Epidermal melanocyte (primary cell): ENCODE data around the gene PCIF1.
"Not testable (repeated sequence)": the region's sequence is repeated elsewhere in the genome, so short reads cannot be mapped to it uniquely, and the experiment has no call there.

ENCODE experiments used
- DNase-seq: peaks from one replicate; pipeline ENCODE4 v3.0.0; 2011; ENCODE audit warnings: low spot score; ENCODE audit not compliant: insufficient read length

The PCIF1 gene

GRCh38 chr20:45934586-45935415, at the start of gene PCIF1:
Gene PCIF1 (plus strand): TSS chr20:45934683. CDS start chr20:45939000, 4,317 bp downstream.
- peak; percentile 100 for DNase-seq

GRCh38 chr20:45886590-45887345, 47.7 kb upstream of the PCIF1 start:
- DNase-seq = no peak

- no peak for DNase-seq
Observed at GRCh38 chr20:45887346-45887715, 47.2 kb upstream of the PCIF1 start, which contains the start of gene SPATA25. Gene SPATA25 (minus strand): TSS chr20:45887622. CDS start chr20:45887590, 32 bp downstream.

GRCh38 chr20:45888681-45889080, 45.8 kb upstream of the PCIF1 start:
- DNase-seq = no peak

- peak; percentile 77 for DNase-seq
Observed at GRCh38 chr20:45890077-45890984, 44.2 kb upstream of the PCIF1 start.

GRCh38 chr20:45890985-45891983, 43.2 kb upstream of the PCIF1 start, which contains the start of the genes CTSA and NEURL2:
Gene CTSA (plus strand): TSS chr20:45891335. CDS start chr20:45891569, 234 bp downstream.
Gene NEURL2 (minus strand): TSS chr20:45891208. CDS start chr20:45890991, 217 bp downstream.
- peak; percentile 96 for DNase-seq

- peak; percentile 49 for DNase-seq
Observed at GRCh38 chr20:45892049-45892825, 42.2 kb upstream of the PCIF1 start.

GRCh38 chr20:45892828-45893500, 41.5 kb upstream of the PCIF1 start:
- DNase-seq = no peak

GRCh38 chr20:45893831-45894230, 40.7 kb upstream of the PCIF1 start:
- DNase-seq = no peak

- no peak for DNase-seq
Observed at GRCh38 chr20:45894797-45895196, 39.7 kb upstream of the PCIF1 start.

- DNase-seq = no peak
Observed at GRCh38 chr20:45896641-45897161, 37.8 kb upstream of the PCIF1 start.

- no peak for DNase-seq
Observed at GRCh38 chr20:45897289-45897688, 37.2 kb upstream of the PCIF1 start.

- no peak for DNase-seq
Observed at GRCh38 chr20:45897692-45898091, 36.8 kb upstream of the PCIF1 start.

- no peak for DNase-seq
Observed at GRCh38 chr20:45898285-45898684, 36.2 kb upstream of the PCIF1 start.

- DNase-seq = no peak
Observed at GRCh38 chr20:45899046-45899835, 35.2 kb upstream of the PCIF1 start.

GRCh38 chr20:45901332-45901731, 33.2 kb upstream of the PCIF1 start:
- not testable (repeated sequence) for DNase-seq

- DNase-seq = no peak
Observed at GRCh38 chr20:45902199-45902701, 32.2 kb upstream of the PCIF1 start.
